ENCODE data around the gene EPHX1. TPM values are rescaled to one million over a fixed set of nuclear protein-coding genes. Genes with fewer than 3 reads are reported as not detected.
A peak's percentile ranks its signal among the peaks of the same experiment; 100 is the strongest.

EPHX1 gene
- total RNA-seq, 1 donor from 2014 or later, result 3.9 TPM

DNA sequence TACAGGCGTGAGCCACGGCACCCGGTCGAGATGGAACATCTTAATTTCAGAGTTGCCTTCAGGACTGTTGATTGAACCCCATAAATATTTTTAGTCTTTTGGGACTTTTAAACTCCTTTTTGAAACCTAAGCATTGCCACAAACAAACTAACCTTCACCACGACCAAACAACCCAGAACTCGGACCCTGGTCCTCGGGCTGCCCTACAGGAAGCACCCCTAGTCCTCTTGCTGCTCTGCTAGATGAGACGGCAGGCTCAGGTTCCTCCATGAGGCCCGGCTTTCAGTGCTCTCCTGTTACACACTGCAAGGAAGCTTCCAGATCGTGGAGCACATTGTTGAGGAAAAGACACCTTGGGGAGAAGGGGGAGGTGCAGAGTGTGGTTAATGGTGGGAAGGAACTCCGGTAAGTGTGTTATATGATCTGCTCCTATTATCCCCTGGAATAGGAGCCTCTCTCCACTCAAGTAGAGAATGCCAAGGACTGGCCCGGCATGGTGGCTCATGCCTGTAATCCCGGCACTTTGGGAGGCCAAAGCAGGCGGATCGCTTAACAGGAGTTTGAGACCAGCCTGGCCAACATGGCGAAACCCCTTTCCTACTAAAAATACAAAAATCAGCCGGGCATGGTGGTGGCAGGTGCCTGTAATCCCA is 5.7 kb downstream of the EPHX1 start:
- Histone ChIP-seq H3K27me3 (ENCODE audit: control insufficient read depth, insufficient read depth, low read length) (no peaks in the 10 kb centered on the region), H3K36me3 (ENCODE audit: control insufficient read depth, insufficient read depth, low read length) (peaks cover 2% of the 10 kb centered on the region), H3K4me3 (ENCODE audit: low read depth, low read length) (no peak overlapping the region)
- DNase-seq (ENCODE audit: low read depth) (no peak), FAIRE-seq (no peak)
- TF ChIP-seq, protein P1, sequence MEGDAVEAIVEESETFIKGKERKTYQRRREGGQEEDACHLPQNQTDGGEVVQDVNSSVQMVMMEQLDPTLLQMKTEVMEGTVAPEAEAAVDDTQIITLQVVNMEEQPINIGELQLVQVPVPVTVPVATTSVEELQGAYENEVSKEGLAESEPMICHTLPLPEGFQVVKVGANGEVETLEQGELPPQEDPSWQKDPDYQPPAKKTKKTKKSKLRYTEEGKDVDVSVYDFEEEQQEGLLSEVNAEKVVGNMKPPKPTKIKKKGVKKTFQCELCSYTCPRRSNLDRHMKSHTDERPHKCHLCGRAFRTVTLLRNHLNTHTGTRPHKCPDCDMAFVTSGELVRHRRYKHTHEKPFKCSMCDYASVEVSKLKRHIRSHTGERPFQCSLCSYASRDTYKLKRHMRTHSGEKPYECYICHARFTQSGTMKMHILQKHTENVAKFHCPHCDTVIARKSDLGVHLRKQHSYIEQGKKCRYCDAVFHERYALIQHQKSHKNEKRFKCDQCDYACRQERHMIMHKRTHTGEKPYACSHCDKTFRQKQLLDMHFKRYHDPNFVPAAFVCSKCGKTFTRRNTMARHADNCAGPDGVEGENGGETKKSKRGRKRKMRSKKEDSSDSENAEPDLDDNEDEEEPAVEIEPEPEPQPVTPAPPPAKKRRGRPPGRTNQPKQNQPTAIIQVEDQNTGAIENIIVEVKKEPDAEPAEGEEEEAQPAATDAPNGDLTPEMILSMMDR (IDR thresholded peaks at IDR 0.05; ENCODE audit: insufficient read depth, low read length, severe bottlenecking), result no peak

DNA sequence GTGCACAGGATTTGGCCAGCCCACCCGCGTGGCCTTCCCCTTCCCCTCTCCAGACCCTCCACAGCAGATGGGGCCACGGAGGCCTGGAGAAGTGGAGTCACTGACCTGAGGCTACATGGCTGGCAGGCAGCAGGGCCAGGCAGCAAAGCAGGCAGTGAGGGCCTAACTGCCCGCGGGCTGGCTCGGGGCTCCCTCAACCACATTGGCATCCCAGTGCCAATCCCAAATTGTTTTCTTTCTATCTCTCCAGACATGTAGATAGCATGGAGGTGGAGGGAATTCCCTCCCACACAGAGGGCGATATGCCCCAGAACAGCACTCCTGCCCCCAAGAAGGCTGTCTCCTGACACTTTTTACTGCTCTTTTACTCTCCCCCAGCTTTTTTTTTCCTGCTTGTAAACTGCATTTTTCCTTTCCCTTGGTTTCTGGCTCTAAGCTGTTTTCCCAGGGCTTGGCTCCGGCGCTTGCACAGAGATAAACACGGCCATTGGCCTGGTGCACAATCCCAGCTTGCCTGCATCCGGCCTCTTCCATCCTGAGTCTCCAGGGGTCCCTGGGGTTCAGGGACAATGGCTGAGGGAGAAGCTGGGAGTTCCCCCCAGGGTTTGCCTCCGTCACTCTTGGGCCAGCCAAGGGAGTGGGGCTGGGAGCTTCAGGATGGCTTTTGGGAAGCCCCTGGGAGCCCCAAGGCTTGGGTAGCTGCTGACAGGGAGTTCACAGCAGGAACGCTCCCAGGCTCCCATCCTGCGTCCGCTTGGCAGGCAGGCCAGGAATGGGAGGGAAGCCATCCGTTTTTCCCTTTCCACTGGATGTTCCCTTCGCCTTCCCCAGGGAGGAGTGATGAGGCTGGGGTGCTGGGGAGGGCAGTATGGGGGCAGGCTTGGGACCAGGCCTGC is 7.0 kb downstream of the EPHX1 start:
- no peak for FAIRE-seq
- Histone ChIP-seq H3K27me3 (ENCODE audit: control insufficient read depth, insufficient read depth, low read length) (no peaks in the 10 kb centered on the region), H3K4me3 (ENCODE audit: low read depth, low read length) (no peak overlapping the region), H3K36me3 (ENCODE audit: control insufficient read depth, insufficient read depth, low read length) (peaks cover 2% of the 10 kb centered on the region)
- no peak for DNase-seq (ENCODE audit: low read depth)
- TF ChIP-seq, protein P1 (IDR thresholded peaks at IDR 0.05; ENCODE audit: insufficient read depth, low read length, severe bottlenecking), result no peak

DNA sequence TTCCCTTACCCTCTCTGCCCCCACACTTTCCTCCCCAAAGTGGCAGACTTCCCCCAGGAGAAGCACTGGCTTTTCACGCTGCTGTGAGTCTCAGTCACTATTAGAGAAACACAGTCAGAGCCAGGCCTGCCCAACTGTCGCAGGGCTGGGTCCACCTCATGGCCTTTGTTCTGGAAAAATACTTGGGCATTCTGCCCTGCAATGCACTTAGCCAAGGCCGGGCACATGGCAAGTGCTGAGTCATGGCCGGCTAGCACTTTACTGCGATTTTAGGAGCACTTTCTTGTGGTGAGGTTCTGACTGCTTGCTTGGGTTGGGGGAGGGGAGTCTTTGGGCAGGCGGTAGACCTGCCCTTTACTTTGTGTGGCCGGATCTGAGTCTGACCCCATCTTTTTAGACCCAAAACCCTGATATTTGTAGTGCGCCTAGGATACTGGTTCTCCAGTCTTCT is 7.7 kb downstream of the EPHX1 start:
- H3K36me3 ChIP-seq (ENCODE audit: control insufficient read depth, insufficient read depth, low read length), result peaks cover 4% of the 10 kb centered on the region
- H3K27me3 ChIP-seq (ENCODE audit: control insufficient read depth, insufficient read depth, low read length), result no peaks in the 10 kb centered on the region
- FAIRE-seq (peak; percentile 13), DNase-seq (ENCODE audit: low read depth) (peak; percentile 79)
- no peak overlapping the region for H3K4me3 ChIP-seq (ENCODE audit: low read depth, low read length)
- TF ChIP-seq, protein P1 (IDR thresholded peaks at IDR 0.05; ENCODE audit: insufficient read depth, low read length, severe bottlenecking), result no peak

DNA sequence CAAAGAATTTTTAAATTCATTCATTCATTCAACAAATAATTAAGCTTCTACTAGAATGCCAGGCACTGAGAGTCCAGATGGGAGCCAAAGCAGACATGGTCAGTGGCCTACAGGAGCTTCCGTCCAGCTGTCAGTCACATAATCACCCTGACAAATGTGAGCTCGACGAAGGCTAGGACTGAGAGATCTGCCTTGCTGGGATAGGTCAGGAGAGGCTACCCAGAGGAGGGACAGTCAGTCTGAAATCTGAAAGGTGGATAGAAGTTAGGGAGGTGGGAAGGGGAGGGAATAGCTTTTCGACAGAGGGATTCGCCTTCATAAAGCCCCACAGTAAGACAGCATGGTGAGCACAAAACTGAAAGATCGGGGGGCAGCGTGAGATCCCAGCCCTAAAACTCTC is 8.3 kb downstream of the EPHX1 start:
- Histone ChIP-seq H3K4me3 (ENCODE audit: low read depth, low read length) (no peak overlapping the region), H3K36me3 (ENCODE audit: control insufficient read depth, insufficient read depth, low read length) (peaks cover 5% of the 10 kb centered on the region), H3K27me3 (ENCODE audit: control insufficient read depth, insufficient read depth, low read length) (no peaks in the 10 kb centered on the region)
- DNase-seq (ENCODE audit: low read depth) (no peak), FAIRE-seq (no peak)
- TF ChIP-seq, protein P1 (IDR thresholded peaks at IDR 0.05; ENCODE audit: insufficient read depth, low read length, severe bottlenecking), result no peak

DNA sequence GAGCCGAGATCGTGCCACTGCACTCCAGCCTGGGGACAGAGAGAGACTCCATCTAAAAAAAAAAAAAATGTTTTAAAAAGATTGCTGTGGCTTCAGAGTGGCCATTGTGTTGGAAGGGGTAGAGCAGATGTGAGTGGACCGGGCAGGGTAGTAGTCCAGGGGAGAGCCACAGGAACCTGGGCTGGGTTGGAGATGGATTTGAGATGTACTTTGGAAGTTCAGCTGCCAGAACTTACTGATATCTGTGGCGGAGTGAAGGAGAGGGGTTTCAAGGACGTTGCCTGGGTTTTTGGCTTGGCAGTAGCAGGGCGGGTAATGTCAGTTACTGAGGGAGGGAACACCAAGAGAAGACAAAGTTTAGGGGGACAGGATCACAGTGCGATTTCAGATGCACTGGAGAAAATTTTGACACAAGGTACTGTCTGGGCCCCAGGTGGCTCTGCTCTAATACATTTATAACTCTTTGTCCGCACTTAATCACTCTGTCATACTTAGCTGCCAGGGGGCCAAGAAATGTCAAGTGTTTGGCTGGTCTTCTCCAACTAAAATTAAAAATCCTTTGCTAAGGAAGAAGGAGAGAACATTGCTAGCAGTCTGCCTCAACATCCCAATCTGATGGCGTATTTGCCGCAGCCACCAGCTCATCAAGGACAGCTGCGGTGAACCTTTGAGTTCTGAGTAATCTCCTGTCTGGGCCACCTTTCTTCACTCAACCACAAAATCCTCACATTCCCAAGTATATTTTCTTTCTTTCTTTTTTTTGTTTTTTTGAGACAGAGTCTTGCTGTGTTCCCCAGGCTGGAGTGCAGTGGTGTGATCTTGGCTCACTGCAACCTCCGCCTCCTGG is 9.6 kb downstream of the EPHX1 start:
- FAIRE-seq (no peak), DNase-seq (ENCODE audit: low read depth) (no peak)
- Histone ChIP-seq H3K4me3 (ENCODE audit: low read depth, low read length) (no peak overlapping the region), H3K27me3 (ENCODE audit: control insufficient read depth, insufficient read depth, low read length) (no peaks in the 10 kb centered on the region), H3K36me3 (ENCODE audit: control insufficient read depth, insufficient read depth, low read length) (peaks cover 3% of the 10 kb centered on the region)
- TF ChIP-seq, protein P1 (IDR thresholded peaks at IDR 0.05; ENCODE audit: insufficient read depth, low read length, severe bottlenecking), result no peak

Measured in bronchial epithelial cell (primary cell).